ENCODE results near the gene LRP1B.
A peak's percentile ranks its signal among the peaks of the same experiment; 100 is the strongest.

The LRP1B gene

GRCh38 chr2:141199711-141200110 lies 931.1 kb downstream of the LRP1B start:
- ATAC-seq, result no peak
- TF ChIP-seq ZNF70 (CRISPR knock-in tag; IDR thresholded peaks at IDR 0.05), result no peak
- no peak for TF ChIP-seq ESRRG (CRISPR knock-in tag; IDR thresholded peaks at IDR 0.05)
- TF ChIP-seq ZNF8 (CRISPR knock-in tag; IDR thresholded peaks at IDR 0.05), result no peak
- no peak for TF ChIP-seq CREB5 (CRISPR knock-in tag; IDR thresholded peaks at IDR 0.05; ENCODE audit: low read depth)
- TF ChIP-seq GLIS3 (CRISPR knock-in tag; IDR thresholded peaks at IDR 0.05), result no peak
- no peak for TF ChIP-seq ZC3H10 (CRISPR knock-in tag; IDR thresholded peaks at IDR 0.05)
- no peak for TF ChIP-seq TOX (CRISPR knock-in tag; IDR thresholded peaks at IDR 0.05; ENCODE audit: borderline replicate concordance)
- no peak for TF ChIP-seq OSR1 (CRISPR knock-in tag; IDR thresholded peaks at IDR 0.05)
- no peak for TF ChIP-seq TSHZ2 (CRISPR knock-in tag; IDR thresholded peaks at IDR 0.05)
- TF ChIP-seq CSDC2 (CRISPR knock-in tag; IDR thresholded peaks at IDR 0.05), result no peak
- no peak for TF ChIP-seq PPARA (CRISPR knock-in tag; IDR thresholded peaks at IDR 0.05; ENCODE audit: borderline replicate concordance)
- TF ChIP-seq, protein P1, sequence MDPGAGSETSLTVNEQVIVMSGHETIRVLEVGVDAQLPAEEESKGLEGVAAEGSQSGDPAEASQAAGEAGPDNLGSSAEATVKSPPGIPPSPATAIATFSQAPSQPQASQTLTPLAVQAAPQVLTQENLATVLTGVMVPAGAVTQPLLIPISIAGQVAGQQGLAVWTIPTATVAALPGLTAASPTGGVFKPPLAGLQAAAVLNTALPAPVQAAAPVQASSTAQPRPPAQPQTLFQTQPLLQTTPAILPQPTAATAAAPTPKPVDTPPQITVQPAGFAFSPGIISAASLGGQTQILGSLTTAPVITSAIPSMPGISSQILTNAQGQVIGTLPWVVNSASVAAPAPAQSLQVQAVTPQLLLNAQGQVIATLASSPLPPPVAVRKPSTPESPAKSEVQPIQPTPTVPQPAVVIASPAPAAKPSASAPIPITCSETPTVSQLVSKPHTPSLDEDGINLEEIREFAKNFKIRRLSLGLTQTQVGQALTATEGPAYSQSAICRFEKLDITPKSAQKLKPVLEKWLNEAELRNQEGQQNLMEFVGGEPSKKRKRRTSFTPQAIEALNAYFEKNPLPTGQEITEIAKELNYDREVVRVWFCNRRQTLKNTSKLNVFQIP (CRISPR knock-in tag; IDR thresholded peaks at IDR 0.05; ENCODE audit: borderline replicate concordance, low read depth), result no peak
- no peak for TF ChIP-seq ZFP3 (CRISPR knock-in tag; IDR thresholded peaks at IDR 0.05)
- TF ChIP-seq ZNF565 (CRISPR knock-in tag; conservative IDR thresholded peaks at IDR 0.05; ENCODE audit: low read depth), result no peak
- TF ChIP-seq BACH2 (CRISPR knock-in tag; IDR thresholded peaks at IDR 0.05; ENCODE audit: borderline replicate concordance), result no peak
- TF ChIP-seq, protein P2, sequence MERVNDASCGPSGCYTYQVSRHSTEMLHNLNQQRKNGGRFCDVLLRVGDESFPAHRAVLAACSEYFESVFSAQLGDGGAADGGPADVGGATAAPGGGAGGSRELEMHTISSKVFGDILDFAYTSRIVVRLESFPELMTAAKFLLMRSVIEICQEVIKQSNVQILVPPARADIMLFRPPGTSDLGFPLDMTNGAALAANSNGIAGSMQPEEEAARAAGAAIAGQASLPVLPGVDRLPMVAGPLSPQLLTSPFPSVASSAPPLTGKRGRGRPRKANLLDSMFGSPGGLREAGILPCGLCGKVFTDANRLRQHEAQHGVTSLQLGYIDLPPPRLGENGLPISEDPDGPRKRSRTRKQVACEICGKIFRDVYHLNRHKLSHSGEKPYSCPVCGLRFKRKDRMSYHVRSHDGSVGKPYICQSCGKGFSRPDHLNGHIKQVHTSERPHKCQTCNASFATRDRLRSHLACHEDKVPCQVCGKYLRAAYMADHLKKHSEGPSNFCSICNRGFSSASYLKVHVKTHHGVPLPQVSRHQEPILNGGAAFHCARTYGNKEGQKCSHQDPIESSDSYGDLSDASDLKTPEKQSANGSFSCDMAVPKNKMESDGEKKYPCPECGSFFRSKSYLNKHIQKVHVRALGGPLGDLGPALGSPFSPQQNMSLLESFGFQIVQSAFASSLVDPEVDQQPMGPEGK (CRISPR knock-in tag; IDR thresholded peaks at IDR 0.05; ENCODE audit: borderline replicate concordance), result no peak
- no peak for TF ChIP-seq RARB (CRISPR knock-in tag; IDR thresholded peaks at IDR 0.05)
- TF ChIP-seq ARNTL (CRISPR knock-in tag; IDR thresholded peaks at IDR 0.05; ENCODE audit: borderline replicate concordance, low read depth), result no peak
- TF ChIP-seq SNAI2 (CRISPR knock-in tag; IDR thresholded peaks at IDR 0.05), result no peak
- no peak for TF ChIP-seq CSRNP3 (CRISPR knock-in tag; IDR thresholded peaks at IDR 0.05)

DNA sequence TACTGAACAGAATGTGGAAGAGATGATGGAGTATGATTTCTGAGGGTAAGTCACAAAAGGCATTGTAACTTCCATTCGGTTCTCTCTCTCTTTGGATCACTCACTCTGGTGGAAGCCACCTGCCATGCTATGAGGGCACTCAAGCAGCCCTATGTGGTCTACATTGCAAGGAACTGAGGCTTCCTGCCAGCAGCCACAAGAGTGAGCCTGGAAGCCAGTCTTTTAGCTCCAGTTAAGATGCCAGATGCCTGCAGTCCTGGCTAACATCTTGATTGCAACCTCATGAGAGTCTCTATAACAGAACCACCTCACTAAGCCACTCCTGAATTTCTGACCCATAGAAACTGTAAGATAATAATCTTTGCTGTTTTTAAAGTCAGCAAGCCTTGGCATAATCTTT lies 935.7 kb downstream of the LRP1B start:
- TF ChIP-seq CREB5 (CRISPR knock-in tag; IDR thresholded peaks at IDR 0.05; ENCODE audit: low read depth) (no peak), GLIS3 (CRISPR knock-in tag; IDR thresholded peaks at IDR 0.05) (no peak), PPARA (CRISPR knock-in tag; IDR thresholded peaks at IDR 0.05; ENCODE audit: borderline replicate concordance) (no peak), TCF4 (CRISPR knock-in tag; IDR thresholded peaks at IDR 0.05; ENCODE audit: borderline replicate concordance) (no peak), ZNF70 (CRISPR knock-in tag; IDR thresholded peaks at IDR 0.05) (no peak), BACH2 (CRISPR knock-in tag; IDR thresholded peaks at IDR 0.05; ENCODE audit: borderline replicate concordance) (no peak), ISL1 (CRISPR knock-in tag; IDR thresholded peaks at IDR 0.05) (no peak)
- ATAC-seq, result peak; percentile 46

Measured in SK-N-SH treated with all-trans-retinoic acid at 6 μM for 48 hours (cell line).